H9 (cell line): ENCODE data around the gene KRTAP2-2. TPM values are rescaled to one million over a fixed set of nuclear protein-coding genes. Genes with fewer than 3 reads are reported as not detected.
"Not testable (repeated sequence)": the region's sequence is repeated elsewhere in the genome, so short reads cannot be mapped to it uniquely, and the experiment has no call there.

Source experiments
- DNase-seq: peaks from one replicate; pipeline ENCODE4 v3.0.0-alpha.2; 2017
- H2AFZ ChIP-seq: one replicate; pipeline ENCODE4 v1.6.1; 2013; ENCODE audit warnings: mild to moderate bottlenecking, low read length, control low read depth, moderate library complexity
- H2AK5ac ChIP-seq: 2 replicates; pipeline ENCODE4 v1.6.1; 2013; ENCODE audit warnings: low read length, control low read depth, mixed read lengths; ENCODE audit not compliant: insufficient read length
- H2BK120ac ChIP-seq: one replicate; pipeline ENCODE4 v1.6.1; 2013; ENCODE audit warnings: low read depth, mild to moderate bottlenecking, low read length, control low read depth, inconsistent platforms; ENCODE audit not compliant: poor library complexity, severe bottlenecking
- H2BK12ac ChIP-seq: 2 replicates; pipeline ENCODE4 v1.6.1; 2013; ENCODE audit warnings: low read length, control low read depth, mixed read lengths, low read depth; ENCODE audit not compliant: insufficient read length
- H2BK15ac ChIP-seq: 2 replicates; pipeline ENCODE4 v1.6.1; 2013; ENCODE audit warnings: low read depth, low read length, control low read depth
- H2BK20ac ChIP-seq: one replicate; pipeline ENCODE4 v1.6.1; 2013; ENCODE audit warnings: low read depth, mild to moderate bottlenecking, low read length, control low read depth, inconsistent platforms; ENCODE audit not compliant: poor library complexity, severe bottlenecking
- H2BK5ac ChIP-seq: 2 replicates; pipeline ENCODE4 v1.6.1; 2013; ENCODE audit warnings: low read length, control low read depth, mixed read lengths; ENCODE audit not compliant: insufficient read length
- H3K14ac ChIP-seq: 2 replicates; pipeline ENCODE4 v1.6.1; 2013; ENCODE audit warnings: low read length, control low read depth; ENCODE audit not compliant: insufficient read depth
- H3K18ac ChIP-seq: 2 replicates; pipeline ENCODE4 v1.6.1; 2013; ENCODE audit warnings: low read depth, mild to moderate bottlenecking, mixed read lengths, low read length, control low read depth; ENCODE audit not compliant: insufficient read length
- H3K23ac ChIP-seq: 2 replicates; pipeline ENCODE4 v1.6.1; 2013; ENCODE audit warnings: low read length, control low read depth, mixed read lengths, low read depth; ENCODE audit not compliant: insufficient read length
- H3K23me2 ChIP-seq: 2 replicates; pipeline ENCODE4 v1.6.1; 2013; ENCODE audit warnings: low read depth, mild to moderate bottlenecking, mixed read lengths, low read length, control low read depth; ENCODE audit not compliant: insufficient read length, poor library complexity, severe bottlenecking
- H3K27ac ChIP-seq: 2 replicates; pipeline ENCODE4 v1.5.1; 2013; ENCODE audit warnings: low read length, control low read depth, mixed read lengths, low read depth; ENCODE audit not compliant: insufficient read length
- H3K27me3 ChIP-seq: 2 replicates; pipeline ENCODE4 v1.6.1; 2013; ENCODE audit warnings: low read length, control low read depth, inconsistent platforms; ENCODE audit not compliant: insufficient read depth
- H3K4ac ChIP-seq: 2 replicates; pipeline ENCODE4 v1.6.1; 2013; ENCODE audit warnings: low read depth, mild to moderate bottlenecking, control low read depth, inconsistent platforms, low read length, moderate library complexity
- H3K4me1 ChIP-seq: 2 replicates; pipeline ENCODE4 v1.6.1; 2013; ENCODE audit warnings: low read length, control low read depth, inconsistent platforms; ENCODE audit not compliant: insufficient read depth
- H3K4me2 ChIP-seq: 2 replicates; pipeline ENCODE4 v1.6.1; 2013; ENCODE audit warnings: low read length, control low read depth, mixed read lengths; ENCODE audit not compliant: insufficient read length, insufficient read depth
- H3K56ac ChIP-seq: 2 replicates; pipeline ENCODE4 v1.6.1; 2013; ENCODE audit warnings: low read depth, mild to moderate bottlenecking, mixed read lengths, low read length, control low read depth; ENCODE audit not compliant: insufficient read length
- H3K79me1 ChIP-seq: 2 replicates; pipeline ENCODE4 v1.6.1; 2013; ENCODE audit warnings: low read depth, mild to moderate bottlenecking, moderate library complexity, low read length, control low read depth, inconsistent platforms; ENCODE audit not compliant: insufficient read depth, poor library complexity, severe bottlenecking
- H3K79me2 ChIP-seq: 2 replicates; pipeline ENCODE4 v1.6.1; 2013; ENCODE audit warnings: low read length, control low read depth, inconsistent platforms; ENCODE audit not compliant: insufficient read depth
- H3K9ac ChIP-seq: 2 replicates; pipeline ENCODE4 v1.6.1; 2013; ENCODE audit warnings: low read length, control low read depth, mixed read lengths; ENCODE audit not compliant: insufficient read length; ENCODE audit errors: extremely low read depth
- H3K9me3 ChIP-seq: one replicate; pipeline ENCODE4 v1.6.1; 2013; ENCODE audit warnings: low read depth, low read length, inconsistent platforms; ENCODE audit not compliant: control insufficient read depth
- H3T11ph ChIP-seq: one replicate; pipeline ENCODE4 v1.6.1; 2013; ENCODE audit warnings: mild to moderate bottlenecking, low read length, control low read depth, inconsistent platforms
- H4K20me1 ChIP-seq: one replicate; pipeline ENCODE4 v1.6.1; 2013; ENCODE audit not compliant: control insufficient read depth, insufficient read length, insufficient read depth
- H4K5ac ChIP-seq: 2 replicates; pipeline ENCODE4 v1.6.1; 2013; ENCODE audit warnings: low read depth, mild to moderate bottlenecking, mixed read lengths, low read length, control low read depth; ENCODE audit not compliant: insufficient read length
- H4K8ac ChIP-seq: replicated peaks from 2 replicates; pipeline ENCODE4 v1.6.1; 2013; ENCODE audit warnings: low read length, control low read depth, mixed read lengths, low read depth; ENCODE audit not compliant: insufficient read length
- H4K91ac ChIP-seq: 2 replicates; pipeline ENCODE4 v1.6.1; 2013; ENCODE audit warnings: low read depth, mild to moderate bottlenecking, moderate library complexity, mixed read lengths, low read length, control low read depth; ENCODE audit not compliant: insufficient read length
- H3K27ac Mint-ChIP-seq, 3 experiments: 2 replicates in 2 of 3; 3 replicates in 1 of 3; pipeline ENCODE4 v1.8.0; 2020 to 2021; ENCODE audit warnings: mixed read lengths in 3 of 3, mild to moderate bottlenecking in 1 of 3, moderate library complexity in 1 of 3
- H3K27me3 Mint-ChIP-seq: 2 replicates; pipeline ENCODE4 v1.8.0; 2021; ENCODE audit warnings: low read depth, mild to moderate bottlenecking, moderate library complexity, mixed read lengths
- H3K36me3 Mint-ChIP-seq, 3 experiments: 2 replicates in 2 of 3; 3 replicates in 1 of 3; pipeline ENCODE4 v1.8.0; 2020 to 2021; ENCODE audit warnings: low read depth in 3 of 3, mixed read lengths in 3 of 3; ENCODE audit not compliant: insufficient read depth in 1 of 3
- H3K4me1 Mint-ChIP-seq, 2 experiments: 2 replicates each; pipeline ENCODE4 v1.8.0; 2020; ENCODE audit warnings: mixed read lengths in 2 of 2
- H3K4me3 Mint-ChIP-seq, 2 experiments: 2 replicates in 1 of 2; 3 replicates in 1 of 2; pipeline ENCODE4 v1.8.0; 2020 to 2021; ENCODE audit warnings: mild to moderate bottlenecking in 2 of 2, mixed read lengths in 2 of 2, moderate library complexity in 1 of 2
- H3K9me3 Mint-ChIP-seq, 2 experiments: 2 replicates in 1 of 2; 3 replicates in 1 of 2; pipeline ENCODE4 v1.8.0; 2020; ENCODE audit warnings: mild to moderate bottlenecking in 2 of 2, mixed read lengths in 2 of 2, moderate library complexity in 1 of 2
- WGBS: extraction: QIAGEN DNeasy Blood & Tissue Kit; methylation state at CpG from one replicate; pipeline ENCODE4 v1.1.7; 2013; ENCODE audit warnings: missing lambda C conversion rate, low lambda C conversion rate, mixed read lengths; ENCODE audit not compliant: insufficient read length; ENCODE audit errors: extremely low coverage; 5-methylcytosine and 5-hydroxymethylcytosine counted together
- long read RNA-seq: library from polyadenylated mRNA; unstranded; transcript quantifications from one replicate; pipeline ENCODE4 v2.0.0, GENCODE V29; 2020
- total RNA-seq: library from RNA; stranded (reverse); gene quantifications from 2 replicates; pipeline ENCODE4 v1.2.1, GENCODE V29; 2021

KRTAP2-2 gene
- not detected in 2 replicates for total RNA-seq
- long read RNA-seq, result 0 reads

GRCh38 chr17:41055130-41055529, at the start of gene KRTAP2-2:
Gene KRTAP2-2, minus strand, starts transcription at chr17:41055230. Its CDS starts 19 bp downstream, at chr17:41055211.
- peaks cover 8 to 11% of the 10 kb centered on the region in 2 experiments for H3K4me1 Mint-ChIP-seq
- H3K23me2 ChIP-seq, H3K79me1 ChIP-seq, H2BK15ac ChIP-seq, H4K20me1 ChIP-seq, H2BK120ac ChIP-seq, H3T11ph ChIP-seq, H2BK12ac ChIP-seq, H3K56ac ChIP-seq, H4K91ac ChIP-seq, H2AK5ac ChIP-seq, H3K9me3 Mint-ChIP-seq, H3K4ac ChIP-seq, H3K23ac ChIP-seq, H3K27me3 ChIP-seq, H2BK5ac ChIP-seq, H3K79me2 ChIP-seq, H3K14ac ChIP-seq, H4K8ac ChIP-seq, H3K4me3 Mint-ChIP-seq, H3K4me2 ChIP-seq, H3K4me1 ChIP-seq, H3K9me3 ChIP-seq, DNase-seq, H2AFZ ChIP-seq, H4K5ac ChIP-seq, H3K27ac ChIP-seq, H3K18ac ChIP-seq, H3K36me3 Mint-ChIP-seq, H3K27me3 Mint-ChIP-seq, H2BK20ac ChIP-seq, H3K9ac ChIP-seq, H3K27ac Mint-ChIP-seq: not testable (repeated sequence)
- no CpG with 5 or more reads among the region's 6 CpGs for WGBS

GRCh38 chr17:41104386-41105038, 49.5 kb upstream of the KRTAP2-2 start:
- not testable (repeated sequence) for H3K23me2 ChIP-seq, H3K27ac ChIP-seq, H3K23ac ChIP-seq, H4K8ac ChIP-seq, H3K27me3 ChIP-seq, H3K4ac ChIP-seq, H2BK5ac ChIP-seq, H3T11ph ChIP-seq, DNase-seq, H3K36me3 Mint-ChIP-seq, H2AFZ ChIP-seq, H3K79me2 ChIP-seq, H3K9ac ChIP-seq, H3K56ac ChIP-seq, H4K91ac ChIP-seq, H2BK15ac ChIP-seq, H2BK12ac ChIP-seq, H4K5ac ChIP-seq, H3K9me3 ChIP-seq, H2BK20ac ChIP-seq, H3K4me1 ChIP-seq, H3K9me3 Mint-ChIP-seq, H3K79me1 ChIP-seq, H3K27ac Mint-ChIP-seq, H2BK120ac ChIP-seq, H4K20me1 ChIP-seq, H3K4me2 ChIP-seq, H2AK5ac ChIP-seq, H3K27me3 Mint-ChIP-seq, H3K14ac ChIP-seq, H3K4me3 Mint-ChIP-seq, H3K18ac ChIP-seq
- WGBS, result no CpG with 5 or more reads among the region's 2 CpGs
- peaks cover 53 to 54% of the 10 kb centered on the region in 2 experiments for H3K4me1 Mint-ChIP-seq
